Measurements from ENCODE around the gene GPATCH3.
"Not testable (repeated sequence)": the region's sequence is repeated elsewhere in the genome, so short reads cannot be mapped to it uniquely, and the experiment has no call there.

GPATCH3 gene

DNA sequence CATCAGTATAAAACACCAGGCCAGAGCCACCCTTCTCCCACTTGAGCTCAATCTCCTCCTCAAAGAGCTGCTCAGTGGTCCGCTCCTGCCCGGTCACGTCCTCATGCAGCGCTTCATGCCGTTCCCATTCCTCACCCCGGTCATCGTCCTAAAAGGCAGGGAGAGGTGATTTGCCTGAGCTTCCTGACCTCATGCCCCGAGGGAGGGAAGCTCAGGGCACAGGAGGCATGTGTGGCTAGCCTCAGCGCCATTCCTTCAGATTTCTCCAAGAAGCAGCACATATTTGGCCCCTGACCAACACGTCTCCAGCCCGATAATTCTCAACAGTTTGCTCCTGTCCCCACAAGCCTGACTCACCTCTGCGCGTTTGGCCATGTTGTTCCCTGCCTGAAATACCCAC, 6.0 kb downstream of the GPATCH3 start:
- no peak overlapping the region for H3K27ac ChIP-seq
- TF ChIP-seq CTCF (IDR thresholded peaks at IDR 0.05): no peak
- TF ChIP-seq ZFX (IDR thresholded peaks at IDR 0.05; ENCODE audit: borderline replicate concordance): no peak

DNA sequence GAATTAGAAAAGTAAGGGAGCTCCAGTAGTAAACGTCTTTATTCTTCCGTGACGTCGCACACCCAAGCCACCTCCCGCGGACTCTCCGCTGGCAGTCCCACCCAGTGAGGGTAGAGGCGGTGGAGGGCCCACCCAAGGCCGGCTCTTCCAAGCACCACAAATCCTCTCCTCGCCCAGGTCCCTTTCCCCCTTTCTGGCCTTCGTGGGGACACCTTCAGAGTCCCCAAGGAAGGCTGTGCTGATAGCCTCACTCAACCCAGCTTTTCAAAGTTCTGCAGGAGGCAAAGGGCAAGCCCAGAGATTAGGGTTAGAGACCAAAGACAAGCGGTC, 9.8 kb downstream of the GPATCH3 start:
- TF ChIP-seq ZFX (IDR thresholded peaks at IDR 0.05; ENCODE audit: borderline replicate concordance) (no peak), CTCF (IDR thresholded peaks at IDR 0.05) (no peak)
- peak overlapping the region; percentile 86 for H3K27ac ChIP-seq

DNA sequence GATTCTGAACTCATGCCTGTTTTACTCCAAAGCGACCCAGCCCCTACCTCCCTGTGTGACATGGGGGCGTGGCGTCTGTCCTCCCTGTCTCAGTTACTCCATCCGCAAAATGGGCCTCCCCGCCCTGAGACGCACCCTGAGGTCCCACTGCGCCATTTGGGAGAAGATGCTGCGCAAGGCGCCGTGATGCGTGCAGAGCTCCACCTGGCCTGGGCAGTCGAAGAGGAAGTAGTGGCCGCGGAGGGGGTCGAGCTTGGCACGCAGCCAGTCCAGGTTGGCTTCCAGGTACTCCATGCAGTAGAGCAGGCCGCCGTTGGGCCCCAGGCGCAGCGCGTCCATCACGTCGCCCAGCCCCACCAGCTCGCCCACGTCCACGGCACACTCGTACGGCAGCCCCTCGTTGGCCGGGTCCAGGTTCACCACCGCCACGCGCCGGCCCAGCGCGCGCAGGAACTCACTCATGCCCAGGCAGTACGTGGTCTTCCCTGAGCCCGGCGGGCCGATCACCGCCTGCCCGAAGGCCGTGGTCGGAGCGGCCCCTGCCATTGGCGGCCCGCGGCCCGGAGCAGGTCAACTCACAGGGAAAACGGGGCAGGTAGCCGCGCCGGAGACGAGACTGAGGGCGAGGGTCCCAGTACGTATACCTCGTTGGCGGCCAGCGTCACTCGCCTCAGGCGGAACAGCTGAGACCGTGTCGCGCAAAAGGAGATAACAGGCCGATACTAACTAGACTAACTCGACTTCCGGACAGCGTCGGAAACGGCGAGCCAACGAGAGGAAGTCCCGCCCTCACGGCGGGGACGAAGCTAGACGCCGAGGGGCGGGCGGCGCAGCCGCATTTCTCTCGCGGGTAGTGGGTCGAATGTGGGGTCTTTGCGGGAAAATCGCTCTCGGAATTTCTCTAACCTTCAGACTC, 10.5 kb downstream of the GPATCH3 start, which contains the start of gene GPN2:
Gene GPN2, minus strand, starts transcription at position 733 of the 916 bp plus-strand sequence. Its CDS starts 187 bp downstream, at position 546.
- peak within 1 kb of the TSS; percentile 86 for H3K27ac ChIP-seq
- TF ChIP-seq CTCF (IDR thresholded peaks at IDR 0.05) (no peak), ZFX (IDR thresholded peaks at IDR 0.05; ENCODE audit: borderline replicate concordance) (no peak)

DNA sequence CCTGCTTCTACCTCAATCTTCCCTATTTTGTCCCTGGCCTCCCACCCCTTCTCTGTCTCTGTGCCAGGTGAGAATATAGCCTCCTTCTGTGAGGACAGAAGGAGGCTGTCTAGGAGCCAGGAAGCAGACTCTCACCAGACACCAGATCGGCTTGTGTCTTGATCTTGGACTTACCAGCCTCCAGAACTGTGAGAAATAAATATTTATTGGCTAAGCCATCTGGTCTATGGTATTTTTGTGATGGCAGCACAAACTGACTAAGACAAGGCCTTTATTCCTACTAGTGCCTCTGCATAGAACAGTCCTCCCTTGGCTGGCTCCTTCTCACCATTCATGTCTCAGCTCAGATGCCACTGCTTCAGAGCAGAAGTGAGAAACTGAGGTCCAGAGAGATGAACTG, 12.0 kb downstream of the GPATCH3 start:
- no peak overlapping the region; the same call in 1 of the 2 replicates for H3K27ac ChIP-seq
- no peak for TF ChIP-seq ZFX (IDR thresholded peaks at IDR 0.05; ENCODE audit: borderline replicate concordance)

DNA sequence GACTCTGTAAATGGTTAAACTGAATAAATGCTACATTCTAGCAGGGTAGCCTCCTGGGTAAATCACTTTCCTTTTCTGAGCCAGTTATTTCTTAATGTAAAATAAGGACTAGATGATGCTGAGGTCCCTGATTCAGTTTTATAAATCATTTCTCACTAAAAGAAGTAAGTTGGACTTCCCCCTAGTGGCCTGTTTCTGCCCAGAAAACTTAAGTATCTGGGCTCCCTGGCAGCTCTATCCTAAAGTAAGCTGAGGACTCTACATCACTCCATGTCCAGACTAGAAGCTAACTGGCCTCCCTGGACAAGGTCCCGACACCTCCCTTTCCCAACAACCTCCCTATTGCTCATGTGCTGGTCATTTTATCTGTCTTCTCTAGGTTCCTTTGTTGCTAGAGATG, 13.1 kb downstream of the GPATCH3 start:
- TF ChIP-seq CTCF (IDR thresholded peaks at IDR 0.05) (peak; percentile 37), ZFX (IDR thresholded peaks at IDR 0.05; ENCODE audit: borderline replicate concordance) (no peak)
- no peak overlapping the region for H3K27ac ChIP-seq

- no peak overlapping the region for H3K27ac ChIP-seq
- no peak for TF ChIP-seq CTCF (IDR thresholded peaks at IDR 0.05)
- no peak for TF ChIP-seq ZFX (IDR thresholded peaks at IDR 0.05; ENCODE audit: borderline replicate concordance)
These were observed 17.4 kb downstream of the GPATCH3 start for GRCh38 chr1:26882696-26883463.

- H3K27ac ChIP-seq: not testable (repeated sequence)
These were observed 18.7 kb downstream of the GPATCH3 start for GRCh38 chr1:26881611-26882010.

DNA sequence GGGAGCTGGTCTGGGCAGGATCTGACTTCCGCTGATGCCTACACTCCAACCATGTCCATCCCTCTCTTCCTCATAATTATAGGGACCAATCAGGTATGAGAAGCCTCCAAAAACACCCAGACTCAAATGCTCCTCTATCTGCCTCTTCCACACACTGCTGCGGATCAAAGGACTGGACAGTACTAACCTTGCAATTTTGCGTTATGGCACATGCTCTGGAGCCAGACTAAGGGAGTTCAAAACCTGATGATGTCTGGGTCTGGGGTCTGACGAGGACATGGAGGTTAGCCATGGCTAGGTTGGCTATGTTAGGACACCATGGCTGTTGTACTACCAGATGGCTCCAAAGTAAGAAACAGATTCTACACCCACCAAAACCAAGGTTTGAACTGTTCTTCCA, 20.5 kb downstream of the GPATCH3 start:
- TF ChIP-seq CTCF (IDR thresholded peaks at IDR 0.05) (no peak), ZFX (IDR thresholded peaks at IDR 0.05; ENCODE audit: borderline replicate concordance) (no peak)

More for the DNA sequence above, 20.5 kb downstream of the GPATCH3 start:
- no peak overlapping the region for H3K27ac ChIP-seq
